ENCODE measurements around the gene P2RY8. TPM values are rescaled to one million over a fixed set of nuclear protein-coding genes. Genes with fewer than 3 reads are reported as not detected.
"Not testable (repeated sequence)": the region's sequence is repeated elsewhere in the genome, so short reads cannot be mapped to it uniquely, and the experiment has no call there.

P2RY8 gene
- total RNA-seq, 2 donors from 2014 or later: 1.4 to 2.8 TPM

DNA sequence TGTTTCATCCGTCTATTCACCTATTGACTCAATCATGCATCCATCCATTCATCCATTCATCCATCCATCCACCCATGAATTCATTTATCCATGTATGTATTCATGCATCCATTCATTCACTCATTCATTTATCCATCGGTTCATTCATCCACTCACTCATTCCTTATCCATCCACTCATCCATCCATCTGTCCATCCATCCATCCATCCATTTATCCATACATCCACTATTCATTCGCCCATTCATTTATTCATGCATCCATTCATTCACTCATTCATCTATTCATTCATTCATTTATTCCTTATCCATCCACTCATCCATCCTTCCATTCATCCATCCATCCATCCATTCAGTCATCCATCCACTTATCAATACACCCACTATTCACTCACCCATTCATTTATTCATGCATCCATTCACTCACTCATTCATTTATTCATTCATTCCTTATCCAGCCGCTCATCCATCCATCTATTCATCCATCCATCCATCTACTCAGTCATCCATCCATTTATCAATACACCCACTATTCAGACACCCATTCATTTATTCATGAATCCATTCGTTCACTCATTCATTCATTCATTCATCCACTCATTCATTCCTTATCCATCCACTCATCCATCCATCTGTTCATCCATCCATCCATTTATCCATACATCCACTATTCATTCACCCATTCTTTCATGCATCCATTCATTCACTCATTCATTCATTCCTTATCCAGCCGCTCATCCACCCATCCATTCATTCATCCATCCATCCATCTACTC lies 11.2 kb downstream of the P2RY8 start:
- intact Hi-C loops (cut with DNase I): no loop called here
- no peak for DNase-seq (ENCODE audit: low spot score)

DNA sequence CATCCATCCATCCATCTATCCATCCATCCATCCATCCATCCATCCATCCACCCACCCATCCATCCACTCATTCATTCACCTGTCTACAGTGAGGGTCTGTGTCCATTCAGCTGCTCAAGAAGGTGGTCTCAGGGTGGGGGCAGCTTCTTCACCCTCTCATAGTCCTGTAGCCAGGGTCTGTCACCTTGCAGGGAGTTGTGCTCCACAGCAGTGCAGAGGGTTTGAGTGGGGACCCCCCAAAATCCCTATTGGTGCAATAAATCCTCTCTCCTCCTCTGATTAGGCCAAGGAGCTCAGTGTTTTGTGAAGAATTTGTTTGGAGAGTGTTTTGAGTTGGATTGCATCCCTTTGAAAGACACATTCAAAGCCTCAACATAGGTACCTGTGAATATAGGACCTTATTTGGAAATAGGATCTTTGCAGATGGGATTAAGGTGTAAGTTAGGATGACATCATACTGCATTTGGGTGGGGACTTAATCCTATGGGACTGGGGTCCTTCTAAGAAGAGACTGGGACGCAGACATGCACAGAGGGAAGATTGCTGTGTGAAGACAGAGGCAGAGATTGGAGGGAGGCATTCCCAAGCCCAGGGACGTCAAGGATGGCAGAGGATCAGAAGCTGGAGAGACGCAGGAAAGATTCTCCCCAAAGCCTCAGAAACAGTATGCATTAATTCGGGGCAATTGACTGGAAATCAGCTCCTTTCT lies 12.0 kb downstream of the P2RY8 start:
- DNase-seq (ENCODE audit: low spot score): peak; percentile 47
- intact Hi-C loops (cut with DNase I): no loop called here

GRCh38 chrX:1522905-1523304 lies 14.1 kb downstream of the P2RY8 start:
- intact Hi-C loops (cut with DNase I); DNase-seq (ENCODE audit: low spot score): not testable (repeated sequence)

GRCh38 chrX:1521459-1521956 lies 15.5 kb downstream of the P2RY8 start:
- DNase-seq (ENCODE audit: low spot score): no peak
- intact Hi-C loops (cut with DNase I): no loop called here

GRCh38 chrX:1520350-1520749 lies 16.6 kb downstream of the P2RY8 start:
- DNase-seq (ENCODE audit: low spot score): no peak
- intact Hi-C loops (cut with DNase I): no loop called here

- intact Hi-C loops (cut with DNase I): no loop called here
- no peak for DNase-seq (ENCODE audit: low spot score)
Measured at GRCh38 chrX:1519022-1519497, 17.9 kb downstream of the P2RY8 start.

GRCh38 chrX:1518512-1518911 lies 18.5 kb downstream of the P2RY8 start:
- intact Hi-C loops (cut with DNase I): no loop called here

GRCh38 chrX:1516596-1517104 lies 20.3 kb downstream of the P2RY8 start:
- DNase-seq (ENCODE audit: low spot score): no peak
- intact Hi-C loops (cut with DNase I): no loop called here

More at GRCh38 chrX:1518512-1518911, 18.5 kb downstream of the P2RY8 start:
- DNase-seq (ENCODE audit: low spot score): no peak

- intact Hi-C loops (cut with DNase I): no loop called here
- no peak for DNase-seq (ENCODE audit: low spot score)
Measured at GRCh38 chrX:1511829-1512228, 25.2 kb downstream of the P2RY8 start.

- intact Hi-C loops (cut with DNase I): no loop called here
- no peak for DNase-seq (ENCODE audit: low spot score)
Measured at GRCh38 chrX:1511150-1511549, 25.8 kb downstream of the P2RY8 start.

GRCh38 chrX:1507511-1508463 lies 29.2 kb downstream of the P2RY8 start:
- no peak for DNase-seq (ENCODE audit: low spot score)
- intact Hi-C loops (cut with DNase I): no loop called here

DNA sequence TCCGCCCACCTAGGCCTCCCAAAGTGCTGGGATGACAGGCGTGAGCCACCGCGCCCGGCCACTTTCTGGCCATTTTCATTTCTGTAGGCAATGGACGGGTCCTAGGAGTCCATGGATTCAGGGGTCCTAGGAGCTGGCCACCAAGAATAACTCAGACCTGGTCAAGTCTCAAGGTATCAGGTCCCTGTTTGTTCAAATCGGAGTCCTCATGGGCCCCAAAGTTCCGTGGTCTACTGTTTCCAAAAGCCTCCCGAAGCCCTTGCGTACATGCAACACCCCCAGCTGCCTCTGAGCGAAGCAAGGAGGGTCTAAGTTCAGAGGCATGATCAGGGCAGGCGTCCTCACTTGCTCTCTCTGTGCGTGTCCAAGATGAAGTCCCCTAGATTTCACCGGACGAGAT lies 30.1 kb downstream of the P2RY8 start:
- intact Hi-C loops (cut with DNase I): no loop called here
- no peak for DNase-seq (ENCODE audit: low spot score)

DNA sequence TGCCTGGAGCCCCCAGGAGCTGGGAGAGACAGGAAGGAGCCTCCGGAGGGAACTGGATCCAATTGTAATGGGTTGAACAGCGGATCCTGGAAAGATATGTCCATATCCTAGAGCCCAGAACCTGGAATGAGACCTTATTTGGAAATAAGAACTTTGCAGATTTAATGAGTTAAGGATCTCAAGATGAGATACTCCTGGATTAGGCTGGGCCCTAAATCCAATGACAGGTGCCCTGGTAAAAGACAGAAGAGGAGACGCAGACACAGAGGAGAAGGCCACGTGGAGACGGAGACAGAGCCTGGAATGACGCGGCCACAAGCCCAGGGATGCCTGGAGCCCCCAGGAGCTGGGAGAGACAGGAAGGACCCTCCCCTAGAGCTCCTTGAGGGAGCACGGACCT lies 34.1 kb downstream of the P2RY8 start:
- intact Hi-C loops (cut with DNase I): no loop called here
- no peak for DNase-seq (ENCODE audit: low spot score)

DNA sequence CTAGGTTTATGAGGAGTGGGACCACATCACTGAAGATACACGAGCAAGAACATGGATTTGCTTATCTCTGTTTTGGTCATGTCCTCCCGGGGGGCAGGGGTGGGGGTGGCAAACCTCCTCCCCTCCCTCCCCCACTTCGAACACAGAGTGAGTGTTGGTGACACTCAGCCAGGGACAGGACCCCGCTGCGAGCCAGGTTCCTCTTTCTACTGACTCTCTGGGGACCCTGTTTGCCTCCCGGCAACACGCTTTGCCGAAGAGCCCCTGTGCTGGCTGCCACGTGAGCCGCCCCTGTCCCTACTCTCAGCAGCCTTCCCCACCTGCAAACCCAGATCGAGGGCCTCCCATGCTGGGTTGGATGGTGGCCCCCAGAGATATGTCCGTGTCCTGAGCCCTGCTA lies 34.7 kb downstream of the P2RY8 start:
- intact Hi-C loops (cut with DNase I): no loop called here
- DNase-seq (ENCODE audit: low spot score): no peak

DNA sequence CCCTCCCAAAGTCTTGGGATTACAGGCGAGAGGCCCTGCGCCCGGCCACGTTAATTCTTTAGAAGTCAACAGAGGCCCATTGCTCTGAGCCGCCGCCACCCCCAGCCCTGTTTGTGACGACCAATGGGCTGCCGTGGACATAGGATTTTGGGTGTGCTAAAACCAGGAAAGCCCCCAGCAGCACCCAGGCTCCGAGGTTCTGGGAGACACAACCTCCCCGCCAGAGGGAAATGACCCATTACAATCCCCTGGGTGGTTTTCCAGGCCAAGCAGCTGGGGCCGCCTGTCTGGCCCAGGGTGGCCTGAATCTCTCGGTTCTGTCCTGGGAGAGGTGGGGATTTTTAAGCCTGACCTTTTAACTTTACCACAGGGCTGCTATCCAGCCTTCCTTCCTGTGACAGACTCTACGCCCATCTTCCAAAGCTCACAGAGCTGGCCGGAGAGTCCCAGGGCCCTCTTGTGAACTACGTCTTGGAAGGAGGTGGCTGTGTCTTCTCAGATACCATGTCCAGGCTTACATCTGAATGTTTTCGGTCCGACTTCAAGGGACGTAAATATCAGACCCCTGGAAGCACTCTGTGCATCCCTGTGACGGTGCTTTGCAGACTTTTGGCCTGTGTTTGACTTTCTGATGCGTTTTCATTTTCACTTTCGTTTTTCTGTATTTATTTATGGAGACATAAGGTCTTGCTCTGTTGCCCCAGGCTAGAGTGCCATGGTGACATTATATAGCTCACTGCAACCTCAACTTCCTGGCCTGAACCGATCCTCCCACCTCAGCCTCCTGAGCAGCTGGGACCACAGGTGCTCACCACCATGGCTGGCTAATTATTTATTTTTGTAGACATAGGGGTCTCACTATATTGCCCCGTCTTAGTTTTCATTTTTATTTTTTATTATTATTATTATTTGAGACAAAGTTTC lies 36.0 kb downstream of the P2RY8 start:
- intact Hi-C loops (cut with DNase I): no loop called here
- no peak for DNase-seq (ENCODE audit: low spot score)

DNA sequence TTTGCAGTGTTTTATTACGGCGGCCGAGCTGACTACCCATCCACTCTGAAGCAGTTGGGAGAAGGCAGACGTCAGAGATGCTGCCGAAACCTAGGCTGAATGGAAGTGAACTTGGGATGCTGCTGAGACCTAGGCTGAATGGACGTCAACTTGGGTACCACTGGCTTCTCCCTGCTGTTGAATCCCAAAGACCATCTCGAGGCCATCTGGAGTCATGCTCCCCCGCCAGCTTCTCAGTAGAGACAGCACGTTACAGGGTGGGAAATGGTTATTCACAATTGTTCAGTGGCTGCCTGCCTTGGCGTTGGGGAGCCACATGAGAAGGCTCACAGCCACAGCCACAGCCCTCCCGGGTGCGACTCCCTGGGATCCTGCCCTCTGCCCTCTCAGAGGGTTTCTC lies 40.9 kb downstream of the P2RY8 start:
- DNase-seq (ENCODE audit: low spot score): no peak
- intact Hi-C loops (cut with DNase I): no loop called here

DNA sequence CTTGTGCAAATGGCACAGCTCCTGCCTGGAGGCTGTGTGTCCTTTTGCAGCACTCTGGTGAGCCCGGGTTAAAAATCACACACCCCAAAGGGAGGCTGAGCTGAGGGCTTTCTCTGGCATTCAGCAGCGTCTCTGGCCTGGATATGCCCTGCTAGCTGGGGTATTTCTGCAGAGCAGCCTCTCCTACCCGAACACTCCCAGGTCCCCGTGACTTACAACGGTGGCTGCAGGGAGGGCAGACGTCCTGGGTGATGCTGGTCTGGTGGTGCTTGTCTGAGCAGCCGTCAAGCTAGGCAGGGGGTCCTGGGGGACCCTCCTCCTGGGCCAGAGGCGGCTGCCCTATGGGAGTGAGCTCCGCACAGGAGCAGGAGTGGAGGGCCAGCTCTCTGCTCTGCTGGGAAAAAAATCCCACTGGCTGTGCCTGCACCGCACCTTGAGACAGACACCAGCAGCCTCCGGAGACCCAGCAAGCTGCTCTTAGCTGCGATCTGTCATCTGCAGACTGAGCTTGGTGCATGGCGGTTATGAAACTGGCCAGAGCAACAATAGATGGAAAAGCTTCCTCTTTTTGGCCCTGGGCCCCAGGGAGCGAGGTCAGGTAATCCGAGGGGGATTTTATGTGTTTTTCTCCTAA lies 43.0 kb downstream of the P2RY8 start:
- no peak for DNase-seq (ENCODE audit: low spot score)
- intact Hi-C loops (cut with DNase I): no loop called here

DNA sequence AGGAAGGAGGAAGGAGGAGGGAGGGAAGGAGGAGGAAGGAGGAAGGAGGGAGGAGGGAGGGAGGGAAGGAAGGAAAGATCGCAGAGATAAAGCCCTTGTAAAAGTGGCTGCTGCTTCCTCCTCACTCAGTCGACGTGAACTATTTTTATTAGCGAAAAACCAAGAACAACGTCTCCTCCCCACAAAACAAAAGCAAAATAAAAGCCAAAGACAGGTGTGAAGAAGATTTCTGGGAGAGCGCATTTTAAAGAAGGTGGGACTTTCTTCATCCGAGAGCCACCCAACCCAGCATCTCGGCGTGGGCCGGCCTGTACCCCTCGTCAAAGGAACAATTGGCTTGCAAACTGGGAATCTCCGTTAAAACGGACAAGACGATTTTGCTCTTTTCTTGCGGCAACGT lies 43.6 kb downstream of the P2RY8 start:
- intact Hi-C loops (cut with DNase I): no loop called here

More for the DNA sequence above, 43.6 kb downstream of the P2RY8 start:
- DNase-seq (ENCODE audit: low spot score): no peak
